Measurements from ENCODE around the gene NFKBIB. TPM values are rescaled to one million over a fixed set of nuclear protein-coding genes. Genes with fewer than 3 reads are reported as not detected.

Gene NFKBIB
- total RNA-seq, 1 experiment from 2014 or later, result 39.8 TPM

DNA sequence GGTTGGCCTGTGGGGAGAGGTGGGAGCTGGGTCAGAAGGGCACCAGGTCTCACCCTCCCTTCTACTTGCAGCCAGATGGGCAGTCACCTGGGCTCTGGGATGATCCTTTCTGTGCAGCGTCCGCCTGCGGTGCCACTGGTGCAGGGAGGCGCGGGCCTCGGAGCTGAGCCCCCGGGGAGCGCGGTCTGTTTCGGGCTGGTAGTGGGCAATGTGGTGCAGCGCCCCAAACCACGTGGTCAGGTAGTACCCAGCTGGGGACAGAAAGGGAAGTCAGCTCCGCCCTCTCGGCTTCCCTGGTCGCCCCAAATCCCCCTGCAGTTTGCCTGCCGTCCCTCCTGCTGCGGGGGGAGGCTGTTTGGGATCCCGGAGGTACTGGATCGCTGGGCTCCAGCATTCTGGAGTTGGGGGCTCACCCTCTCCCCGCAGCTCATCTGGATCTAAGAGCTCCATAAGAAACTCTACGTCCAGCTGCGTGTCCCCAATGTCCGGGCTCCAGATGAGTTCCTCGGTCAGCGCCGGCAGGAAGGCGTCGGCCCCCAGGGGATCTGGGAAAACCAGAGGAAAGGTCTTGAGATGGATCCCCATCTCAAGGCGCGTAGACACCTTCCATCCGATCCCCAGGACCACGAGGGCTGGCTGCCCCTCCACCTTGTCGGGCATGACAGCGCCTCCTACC, 30.5 kb upstream of the NFKBIB start:
- ChIA-PET POLR2A (interaction anchor here (0.6 to 1.6 kb wide), 4 partner anchors 20 to 251 kb away, joined by 3 to 7 read pairs (median 4); partner anchors contain the start of genes EIF3K, HNRNPL, NFKBIB and SIRT2), CTCF (interaction anchor here (0.6 to 2.9 kb wide), 21 partner anchors 8 to 644 kb away, joined by 3 to 17 read pairs (median 5); partner anchors contain the start of genes CCER2, ECH1, FAM98C and FBXO17)
- Mint-ChIP-seq H3K4me3 (peak overlapping the region; percentile 79), H3K27me3 (ENCODE audit: low read depth) (peaks cover 21% of the 10 kb centered on the region), H3K36me3 (no peaks in the 10 kb centered on the region), H3K9me3 (no peaks in the 10 kb centered on the region), H3K4me1 (peaks cover 7% of the 10 kb centered on the region), H3K27ac (no peak overlapping the region)
- DNase-seq (ENCODE audit: low spot score) (peak; percentile 39), ATAC-seq (peak; percentile 8)
- TF ChIP-seq ELF4 (CRISPR knock-in tag; IDR thresholded peaks at IDR 0.05; ENCODE audit: low read depth), result no peak
- TF ChIP-seq CREM (CRISPR knock-in tag; IDR thresholded peaks at IDR 0.05), result no peak
- TF ChIP-seq SMAD4 (CRISPR knock-in tag; IDR thresholded peaks at IDR 0.05), result 0 out of 2 replicates have a peak, but pooled peaks have one; percentile 51
- TF ChIP-seq, protein P1, sequence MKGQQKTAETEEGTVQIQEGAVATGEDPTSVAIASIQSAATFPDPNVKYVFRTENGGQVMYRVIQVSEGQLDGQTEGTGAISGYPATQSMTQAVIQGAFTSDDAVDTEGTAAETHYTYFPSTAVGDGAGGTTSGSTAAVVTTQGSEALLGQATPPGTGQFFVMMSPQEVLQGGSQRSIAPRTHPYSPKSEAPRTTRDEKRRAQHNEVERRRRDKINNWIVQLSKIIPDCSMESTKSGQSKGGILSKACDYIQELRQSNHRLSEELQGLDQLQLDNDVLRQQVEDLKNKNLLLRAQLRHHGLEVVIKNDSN (CRISPR knock-in tag; IDR thresholded peaks at IDR 0.05), result peak; percentile 81
- TF ChIP-seq, protein P2, sequence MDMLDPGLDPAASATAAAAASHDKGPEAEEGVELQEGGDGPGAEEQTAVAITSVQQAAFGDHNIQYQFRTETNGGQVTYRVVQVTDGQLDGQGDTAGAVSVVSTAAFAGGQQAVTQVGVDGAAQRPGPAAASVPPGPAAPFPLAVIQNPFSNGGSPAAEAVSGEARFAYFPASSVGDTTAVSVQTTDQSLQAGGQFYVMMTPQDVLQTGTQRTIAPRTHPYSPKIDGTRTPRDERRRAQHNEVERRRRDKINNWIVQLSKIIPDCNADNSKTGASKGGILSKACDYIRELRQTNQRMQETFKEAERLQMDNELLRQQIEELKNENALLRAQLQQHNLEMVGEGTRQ (CRISPR knock-in tag; IDR thresholded peaks at IDR 0.05), result peak; percentile 80
- TF ChIP-seq TEAD1 (CRISPR knock-in tag; IDR thresholded peaks at IDR 0.05), result 0 out of 2 replicates have a peak, but pooled peaks have one; percentile 25
- TF ChIP-seq, protein P3, sequence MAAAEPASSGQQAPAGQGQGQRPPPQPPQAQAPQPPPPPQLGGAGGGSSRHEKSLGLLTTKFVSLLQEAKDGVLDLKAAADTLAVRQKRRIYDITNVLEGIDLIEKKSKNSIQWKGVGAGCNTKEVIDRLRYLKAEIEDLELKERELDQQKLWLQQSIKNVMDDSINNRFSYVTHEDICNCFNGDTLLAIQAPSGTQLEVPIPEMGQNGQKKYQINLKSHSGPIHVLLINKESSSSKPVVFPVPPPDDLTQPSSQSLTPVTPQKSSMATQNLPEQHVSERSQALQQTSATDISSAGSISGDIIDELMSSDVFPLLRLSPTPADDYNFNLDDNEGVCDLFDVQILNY (CRISPR knock-in tag; IDR thresholded peaks at IDR 0.05), result 0 out of 2 replicates have a peak, but pooled peaks have one; percentile 36
- TF ChIP-seq, protein P4, sequence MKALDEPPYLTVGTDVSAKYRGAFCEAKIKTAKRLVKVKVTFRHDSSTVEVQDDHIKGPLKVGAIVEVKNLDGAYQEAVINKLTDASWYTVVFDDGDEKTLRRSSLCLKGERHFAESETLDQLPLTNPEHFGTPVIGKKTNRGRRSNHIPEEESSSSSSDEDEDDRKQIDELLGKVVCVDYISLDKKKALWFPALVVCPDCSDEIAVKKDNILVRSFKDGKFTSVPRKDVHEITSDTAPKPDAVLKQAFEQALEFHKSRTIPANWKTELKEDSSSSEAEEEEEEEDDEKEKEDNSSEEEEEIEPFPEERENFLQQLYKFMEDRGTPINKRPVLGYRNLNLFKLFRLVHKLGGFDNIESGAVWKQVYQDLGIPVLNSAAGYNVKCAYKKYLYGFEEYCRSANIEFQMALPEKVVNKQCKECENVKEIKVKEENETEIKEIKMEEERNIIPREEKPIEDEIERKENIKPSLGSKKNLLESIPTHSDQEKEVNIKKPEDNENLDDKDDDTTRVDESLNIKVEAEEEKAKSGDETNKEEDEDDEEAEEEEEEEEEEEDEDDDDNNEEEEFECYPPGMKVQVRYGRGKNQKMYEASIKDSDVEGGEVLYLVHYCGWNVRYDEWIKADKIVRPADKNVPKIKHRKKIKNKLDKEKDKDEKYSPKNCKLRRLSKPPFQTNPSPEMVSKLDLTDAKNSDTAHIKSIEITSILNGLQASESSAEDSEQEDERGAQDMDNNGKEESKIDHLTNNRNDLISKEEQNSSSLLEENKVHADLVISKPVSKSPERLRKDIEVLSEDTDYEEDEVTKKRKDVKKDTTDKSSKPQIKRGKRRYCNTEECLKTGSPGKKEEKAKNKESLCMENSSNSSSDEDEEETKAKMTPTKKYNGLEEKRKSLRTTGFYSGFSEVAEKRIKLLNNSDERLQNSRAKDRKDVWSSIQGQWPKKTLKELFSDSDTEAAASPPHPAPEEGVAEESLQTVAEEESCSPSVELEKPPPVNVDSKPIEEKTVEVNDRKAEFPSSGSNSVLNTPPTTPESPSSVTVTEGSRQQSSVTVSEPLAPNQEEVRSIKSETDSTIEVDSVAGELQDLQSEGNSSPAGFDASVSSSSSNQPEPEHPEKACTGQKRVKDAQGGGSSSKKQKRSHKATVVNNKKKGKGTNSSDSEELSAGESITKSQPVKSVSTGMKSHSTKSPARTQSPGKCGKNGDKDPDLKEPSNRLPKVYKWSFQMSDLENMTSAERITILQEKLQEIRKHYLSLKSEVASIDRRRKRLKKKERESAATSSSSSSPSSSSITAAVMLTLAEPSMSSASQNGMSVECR (CRISPR knock-in tag; IDR thresholded peaks at IDR 0.05; ENCODE audit: borderline replicate concordance), result peak; percentile 85
- TF ChIP-seq, protein P5, sequence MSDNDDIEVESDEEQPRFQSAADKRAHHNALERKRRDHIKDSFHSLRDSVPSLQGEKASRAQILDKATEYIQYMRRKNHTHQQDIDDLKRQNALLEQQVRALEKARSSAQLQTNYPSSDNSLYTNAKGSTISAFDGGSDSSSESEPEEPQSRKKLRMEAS (CRISPR knock-in tag; IDR thresholded peaks at IDR 0.05), result peak; percentile 66

DNA sequence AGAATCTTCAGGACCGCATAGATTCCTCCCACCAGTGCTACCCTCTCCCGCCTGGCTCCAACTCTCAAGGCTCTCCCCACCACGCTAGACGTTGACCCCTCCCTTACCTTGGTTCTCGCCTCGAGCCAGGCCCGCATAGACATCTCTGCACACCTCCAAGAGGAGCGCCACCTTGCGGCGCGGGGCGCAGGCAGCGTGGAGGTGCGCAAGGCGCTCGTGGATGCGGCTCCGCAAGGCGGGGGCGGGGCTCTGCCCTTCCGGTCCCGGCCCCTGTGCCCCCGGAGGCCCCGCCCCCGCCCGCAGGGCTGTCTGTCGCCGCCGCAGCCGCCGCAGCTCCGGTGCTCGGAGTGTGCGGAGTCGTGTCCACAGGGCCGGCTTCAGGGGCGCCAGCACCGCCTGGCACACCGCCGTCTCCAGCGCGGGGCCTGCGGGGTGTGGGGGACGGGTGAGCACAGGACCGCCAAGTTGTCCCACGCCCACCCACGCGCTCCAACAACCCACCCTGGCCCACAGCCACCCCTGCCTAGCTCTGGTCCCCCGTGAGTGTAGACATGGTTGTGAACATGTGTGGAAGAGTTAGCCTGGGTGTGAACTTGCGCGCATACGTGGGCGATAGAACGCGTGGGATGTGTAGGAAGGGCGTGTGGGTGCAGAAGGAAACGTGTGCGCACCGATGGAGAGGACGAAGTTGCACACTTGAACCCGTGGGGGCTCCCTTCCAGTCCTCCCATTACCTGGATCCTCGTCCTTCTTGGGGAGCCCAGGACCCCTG, 29.7 kb upstream of the NFKBIB start:
- H3K9me3 Mint-ChIP-seq, result no peaks in the 10 kb centered on the region
- no peak overlapping the region for H3K27ac Mint-ChIP-seq
- POLR2A ChIA-PET, result interaction anchor here (0.6 to 1.6 kb wide), 4 partner anchors 21 to 251 kb away, joined by 3 to 7 read pairs (median 4); partner anchors contain the start of genes EIF3K, HNRNPL, NFKBIB and SIRT2
- H3K27me3 Mint-ChIP-seq (ENCODE audit: low read depth), result peaks cover 21% of the 10 kb centered on the region
- H3K4me1 Mint-ChIP-seq, result peaks cover 7% of the 10 kb centered on the region
- CTCF ChIA-PET, result interaction anchor here (0.6 to 2.9 kb wide), 21 partner anchors 10 to 467 kb away, joined by 3 to 17 read pairs (median 4); partner anchors contain the start of genes CCER2, ECH1, FAM98C and FBXO17
- DNase-seq (ENCODE audit: low spot score) (peak; percentile 89), ATAC-seq (peak; percentile 78)
- no peaks in the 10 kb centered on the region for H3K36me3 Mint-ChIP-seq
- H3K4me3 Mint-ChIP-seq, result peak overlapping the region; percentile 79
- TF ChIP-seq JUN (CRISPR knock-in tag; IDR thresholded peaks at IDR 0.05) (no peak), FOXP1 (CRISPR knock-in tag; IDR thresholded peaks at IDR 0.05; ENCODE audit: borderline replicate concordance) (peak; percentile 73; the same call in 1 of the 2 replicates), NFATC4 (CRISPR knock-in tag; IDR thresholded peaks at IDR 0.05) (no peak), ATF1 (CRISPR knock-in tag; IDR thresholded peaks at IDR 0.05) (no peak)
- TF ChIP-seq, protein P6, sequence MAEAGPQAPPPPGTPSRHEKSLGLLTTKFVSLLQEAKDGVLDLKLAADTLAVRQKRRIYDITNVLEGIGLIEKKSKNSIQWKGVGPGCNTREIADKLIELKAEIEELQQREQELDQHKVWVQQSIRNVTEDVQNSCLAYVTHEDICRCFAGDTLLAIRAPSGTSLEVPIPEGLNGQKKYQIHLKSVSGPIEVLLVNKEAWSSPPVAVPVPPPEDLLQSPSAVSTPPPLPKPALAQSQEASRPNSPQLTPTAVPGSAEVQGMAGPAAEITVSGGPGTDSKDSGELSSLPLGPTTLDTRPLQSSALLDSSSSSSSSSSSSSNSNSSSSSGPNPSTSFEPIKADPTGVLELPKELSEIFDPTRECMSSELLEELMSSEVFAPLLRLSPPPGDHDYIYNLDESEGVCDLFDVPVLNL (CRISPR knock-in tag; IDR thresholded peaks at IDR 0.05; ENCODE audit: borderline replicate concordance, low read depth), result no peak
- TF ChIP-seq, protein P7, sequence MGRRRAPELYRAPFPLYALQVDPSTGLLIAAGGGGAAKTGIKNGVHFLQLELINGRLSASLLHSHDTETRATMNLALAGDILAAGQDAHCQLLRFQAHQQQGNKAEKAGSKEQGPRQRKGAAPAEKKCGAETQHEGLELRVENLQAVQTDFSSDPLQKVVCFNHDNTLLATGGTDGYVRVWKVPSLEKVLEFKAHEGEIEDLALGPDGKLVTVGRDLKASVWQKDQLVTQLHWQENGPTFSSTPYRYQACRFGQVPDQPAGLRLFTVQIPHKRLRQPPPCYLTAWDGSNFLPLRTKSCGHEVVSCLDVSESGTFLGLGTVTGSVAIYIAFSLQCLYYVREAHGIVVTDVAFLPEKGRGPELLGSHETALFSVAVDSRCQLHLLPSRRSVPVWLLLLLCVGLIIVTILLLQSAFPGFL (CRISPR knock-in tag; IDR thresholded peaks at IDR 0.05; ENCODE audit: borderline replicate concordance), result no peak
- TF ChIP-seq, protein P8, sequence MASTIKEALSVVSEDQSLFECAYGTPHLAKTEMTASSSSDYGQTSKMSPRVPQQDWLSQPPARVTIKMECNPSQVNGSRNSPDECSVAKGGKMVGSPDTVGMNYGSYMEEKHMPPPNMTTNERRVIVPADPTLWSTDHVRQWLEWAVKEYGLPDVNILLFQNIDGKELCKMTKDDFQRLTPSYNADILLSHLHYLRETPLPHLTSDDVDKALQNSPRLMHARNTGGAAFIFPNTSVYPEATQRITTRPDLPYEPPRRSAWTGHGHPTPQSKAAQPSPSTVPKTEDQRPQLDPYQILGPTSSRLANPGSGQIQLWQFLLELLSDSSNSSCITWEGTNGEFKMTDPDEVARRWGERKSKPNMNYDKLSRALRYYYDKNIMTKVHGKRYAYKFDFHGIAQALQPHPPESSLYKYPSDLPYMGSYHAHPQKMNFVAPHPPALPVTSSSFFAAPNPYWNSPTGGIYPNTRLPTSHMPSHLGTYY (CRISPR knock-in tag; IDR thresholded peaks at IDR 0.05), result no peak
- TF ChIP-seq, protein P9, sequence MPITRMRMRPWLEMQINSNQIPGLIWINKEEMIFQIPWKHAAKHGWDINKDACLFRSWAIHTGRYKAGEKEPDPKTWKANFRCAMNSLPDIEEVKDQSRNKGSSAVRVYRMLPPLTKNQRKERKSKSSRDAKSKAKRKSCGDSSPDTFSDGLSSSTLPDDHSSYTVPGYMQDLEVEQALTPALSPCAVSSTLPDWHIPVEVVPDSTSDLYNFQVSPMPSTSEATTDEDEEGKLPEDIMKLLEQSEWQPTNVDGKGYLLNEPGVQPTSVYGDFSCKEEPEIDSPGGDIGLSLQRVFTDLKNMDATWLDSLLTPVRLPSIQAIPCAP (CRISPR knock-in tag; IDR thresholded peaks at IDR 0.05), result 0 out of 2 replicates have a peak, but pooled peaks have one; percentile 22

All from WTC11 (cell line).